LNCAP (cell line): Measurements from ENCODE around the gene THG1L.

ENCODE experiments used
- TF ChIP-seq, protein P1 (sequence below): fragments of 450-650 bp; IDR thresholded peaks from 2 replicates; pipeline ENCODE4 v1.5.1; 2017; ENCODE audit warnings: mild to moderate bottlenecking

THG1L gene

DNA sequence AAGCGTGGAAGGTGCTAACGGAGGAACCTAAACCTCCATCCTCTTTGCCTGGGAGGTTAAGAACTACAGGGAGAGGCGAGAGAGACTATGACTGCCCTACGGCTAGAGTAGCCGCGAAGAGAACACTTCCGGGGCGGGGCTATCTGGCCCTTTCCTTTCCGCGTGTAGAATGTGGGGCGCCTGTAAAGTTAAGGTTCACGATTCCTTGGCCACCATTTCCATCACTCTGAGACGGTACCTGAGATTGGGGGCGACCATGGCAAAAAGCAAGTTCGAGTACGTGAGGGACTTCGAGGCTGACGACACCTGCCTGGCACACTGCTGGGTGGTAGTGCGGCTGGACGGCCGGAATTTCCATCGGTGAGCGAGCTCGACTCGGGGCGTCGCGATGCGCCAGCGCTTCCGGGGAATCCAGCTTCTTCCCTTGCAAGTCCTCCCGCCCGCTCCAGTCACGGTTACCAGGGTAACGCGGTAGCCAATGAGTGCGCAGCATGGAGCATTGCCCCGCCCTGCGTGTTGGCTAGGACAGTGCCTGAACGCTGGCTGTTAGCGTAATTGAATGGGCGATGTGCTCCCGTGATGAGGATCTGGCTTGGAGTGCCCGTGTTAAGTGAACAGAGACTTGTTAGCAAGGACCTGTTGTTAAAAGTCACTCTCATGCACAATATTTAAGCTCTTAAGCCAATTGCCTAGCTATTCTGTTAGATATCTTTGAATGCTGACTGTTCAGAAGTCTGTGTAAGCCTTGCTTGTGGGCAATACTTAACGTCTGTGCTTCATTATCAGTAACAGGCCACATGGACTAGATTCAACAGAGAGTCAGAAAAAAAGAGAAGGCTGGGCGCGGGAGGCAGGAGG is at the start of gene THG1L:
TSS of gene THG1L (plus strand) at position 149 of the 858 bp plus-strand sequence. CDS start at position 170, 21 bp downstream.
- TF ChIP-seq, protein P1, sequence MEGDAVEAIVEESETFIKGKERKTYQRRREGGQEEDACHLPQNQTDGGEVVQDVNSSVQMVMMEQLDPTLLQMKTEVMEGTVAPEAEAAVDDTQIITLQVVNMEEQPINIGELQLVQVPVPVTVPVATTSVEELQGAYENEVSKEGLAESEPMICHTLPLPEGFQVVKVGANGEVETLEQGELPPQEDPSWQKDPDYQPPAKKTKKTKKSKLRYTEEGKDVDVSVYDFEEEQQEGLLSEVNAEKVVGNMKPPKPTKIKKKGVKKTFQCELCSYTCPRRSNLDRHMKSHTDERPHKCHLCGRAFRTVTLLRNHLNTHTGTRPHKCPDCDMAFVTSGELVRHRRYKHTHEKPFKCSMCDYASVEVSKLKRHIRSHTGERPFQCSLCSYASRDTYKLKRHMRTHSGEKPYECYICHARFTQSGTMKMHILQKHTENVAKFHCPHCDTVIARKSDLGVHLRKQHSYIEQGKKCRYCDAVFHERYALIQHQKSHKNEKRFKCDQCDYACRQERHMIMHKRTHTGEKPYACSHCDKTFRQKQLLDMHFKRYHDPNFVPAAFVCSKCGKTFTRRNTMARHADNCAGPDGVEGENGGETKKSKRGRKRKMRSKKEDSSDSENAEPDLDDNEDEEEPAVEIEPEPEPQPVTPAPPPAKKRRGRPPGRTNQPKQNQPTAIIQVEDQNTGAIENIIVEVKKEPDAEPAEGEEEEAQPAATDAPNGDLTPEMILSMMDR, result no peak

DNA sequence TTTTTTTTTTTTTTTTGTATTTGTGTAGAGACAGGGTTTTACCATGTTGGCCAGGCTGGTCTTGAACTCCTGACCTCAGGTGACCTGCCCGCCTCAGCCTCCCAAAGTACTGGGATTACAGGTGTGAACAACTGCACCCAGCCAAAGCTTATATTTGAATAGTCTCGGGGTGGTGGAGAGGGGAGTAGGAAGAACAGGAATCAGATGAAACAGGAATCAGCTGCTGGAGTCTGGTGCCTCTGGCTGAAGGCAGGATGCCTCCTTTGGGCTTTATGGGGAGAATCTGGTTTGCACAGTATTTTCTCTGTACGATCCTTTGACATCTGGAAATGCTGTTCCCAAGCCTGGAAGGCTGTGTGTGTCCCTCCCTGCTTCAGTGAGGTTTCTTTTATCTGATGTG is 49.0 kb upstream of the THG1L start:
- TF ChIP-seq, protein P1, result no peak

DNA sequence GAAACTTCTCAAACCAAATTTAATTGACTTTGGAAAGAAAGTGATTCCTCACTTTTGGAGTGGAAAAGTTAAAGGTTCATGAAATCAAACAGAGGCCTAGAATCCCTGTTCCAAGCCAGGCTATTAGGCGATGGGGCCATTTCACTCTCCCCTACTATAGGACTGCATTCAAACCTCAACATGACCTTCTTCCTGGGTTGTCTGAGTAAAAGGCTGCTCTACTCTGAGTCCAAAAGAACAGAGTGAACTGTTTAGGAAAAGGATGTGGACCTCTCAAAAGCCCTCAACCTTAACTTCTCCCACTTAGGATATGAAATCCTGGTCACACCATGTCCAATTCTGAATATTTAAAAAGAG is 44.0 kb upstream of the THG1L start:
- TF ChIP-seq, protein P1, result no peak

DNA sequence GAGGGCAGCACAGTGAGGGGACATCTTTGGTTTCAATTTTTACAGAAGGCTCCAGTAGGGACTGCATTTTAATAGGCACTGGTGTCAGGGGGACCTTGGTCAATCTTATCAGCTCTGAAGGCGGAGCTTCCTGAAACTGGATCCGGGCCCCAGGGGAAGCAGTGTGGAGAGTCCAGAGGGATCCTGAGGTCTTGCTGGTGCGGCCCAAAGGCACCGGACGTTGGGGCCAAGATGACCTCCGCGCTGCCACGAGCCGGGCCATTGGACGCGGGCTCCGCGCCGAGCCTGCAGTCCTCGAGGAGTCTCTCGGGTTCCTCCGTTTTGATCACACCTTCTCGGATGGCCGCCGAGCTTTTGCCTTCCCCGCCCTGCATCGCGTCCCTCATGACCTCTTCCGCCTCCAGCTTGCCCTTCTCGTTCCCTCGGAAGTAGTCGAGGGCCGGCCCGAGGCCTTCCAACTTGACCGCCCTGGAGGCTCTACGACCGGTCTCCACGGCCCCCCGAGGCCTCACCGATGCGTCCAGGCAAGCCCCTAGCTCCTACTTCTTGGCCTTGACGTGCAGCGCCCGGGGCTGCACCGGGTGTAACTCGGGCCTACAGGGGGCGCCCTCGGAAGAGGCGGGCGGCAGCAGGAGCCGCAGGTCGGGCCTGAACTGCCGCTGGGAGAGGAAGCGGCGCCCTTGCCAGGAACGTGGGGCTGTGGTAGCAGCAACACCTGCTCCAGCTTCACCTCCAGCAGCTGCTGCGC is 41.1 kb upstream of the THG1L start:
- TF ChIP-seq, protein P1, result 0 out of 2 replicates have a peak, but pooled peaks have one; percentile 8

DNA sequence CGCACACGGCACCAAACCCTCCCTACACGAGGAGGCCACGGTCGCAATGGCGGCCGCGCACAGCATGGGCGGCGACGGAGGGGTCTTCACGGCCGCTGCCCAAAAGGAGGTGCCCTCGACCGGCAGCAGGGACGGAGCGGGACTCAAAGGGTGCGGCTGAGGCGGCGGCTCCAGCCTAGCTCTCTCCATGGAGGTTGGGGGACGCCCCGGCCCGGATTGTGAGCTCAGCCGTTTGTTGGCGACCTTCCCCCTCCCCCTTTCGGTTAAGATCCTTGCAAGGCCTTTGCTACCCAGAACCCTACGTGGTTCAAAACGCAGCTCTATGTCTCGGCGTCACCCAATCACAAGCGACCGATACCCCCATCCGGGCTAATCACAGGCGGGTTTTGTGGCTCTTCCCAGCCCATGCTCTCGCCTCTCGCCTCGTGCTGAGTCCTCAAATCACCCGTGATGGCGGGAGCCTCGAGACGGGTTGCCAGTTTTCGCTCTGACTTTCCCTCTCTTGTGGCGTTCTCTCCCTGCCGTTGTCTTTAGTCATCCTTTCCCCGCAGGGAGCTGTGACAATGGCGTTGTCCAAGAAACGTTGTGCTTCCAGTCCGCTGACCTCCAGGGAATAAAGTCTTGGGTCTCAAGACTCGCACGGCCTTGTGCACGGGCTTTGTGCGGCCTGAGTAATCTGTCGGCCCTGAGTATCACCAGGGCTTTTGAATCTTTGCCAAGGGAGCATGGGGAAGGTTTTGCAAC is 40.4 kb upstream of the THG1L start:
- TF ChIP-seq, protein P1, result no peak

DNA sequence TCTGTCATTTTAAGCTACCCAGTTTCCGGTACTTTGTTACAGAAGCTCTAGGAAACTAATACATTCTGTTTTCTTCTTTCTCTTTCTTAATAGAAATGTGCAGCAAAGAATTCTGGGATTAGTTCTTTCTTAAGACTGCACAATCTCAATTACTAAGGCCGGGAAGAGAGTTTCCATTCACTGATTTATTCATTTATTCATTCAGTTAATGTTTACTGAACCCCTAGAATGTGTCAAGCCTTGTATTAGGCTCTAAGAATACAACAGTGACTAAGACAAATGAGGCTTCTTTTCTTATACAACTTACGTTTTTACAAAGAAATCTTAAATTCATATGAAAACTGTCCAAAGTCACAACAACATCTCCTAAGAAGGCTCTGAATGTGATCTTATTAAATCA is 27.5 kb upstream of the THG1L start:
- TF ChIP-seq, protein P1, result no peak

DNA sequence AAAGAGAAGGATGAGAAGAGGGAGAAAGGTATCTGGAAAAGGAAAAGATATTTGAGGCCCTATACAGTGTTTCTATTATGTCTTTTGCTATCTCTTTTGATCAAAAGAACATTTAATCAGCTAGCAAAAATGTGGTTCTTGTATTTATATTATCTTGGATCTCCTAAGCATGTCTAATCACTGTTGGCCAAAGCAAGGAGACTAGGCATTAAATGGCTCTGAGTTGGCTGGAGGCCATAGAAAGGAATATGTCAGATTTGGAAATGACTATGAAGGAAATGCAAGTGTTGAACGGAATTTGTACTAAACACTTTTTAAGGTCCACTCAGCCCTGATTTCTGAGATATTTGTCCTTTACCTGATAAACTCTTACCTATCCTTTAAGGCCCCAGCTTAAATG is 22.4 kb upstream of the THG1L start:
- TF ChIP-seq, protein P1, result no peak
